H9 (cell line): ENCODE data around the gene PLCB1. TPM values are rescaled to one million over a fixed set of nuclear protein-coding genes. Genes with fewer than 3 reads are reported as not detected.

Source experiments
- DNase-seq: peaks from one replicate; pipeline ENCODE4 v3.0.0-alpha.2; 2017
- H2AFZ ChIP-seq: one replicate; pipeline ENCODE4 v1.6.1; 2013; ENCODE audit warnings: mild to moderate bottlenecking, low read length, control low read depth, moderate library complexity
- H2AK5ac ChIP-seq: 2 replicates; pipeline ENCODE4 v1.6.1; 2013; ENCODE audit warnings: low read length, control low read depth, mixed read lengths; ENCODE audit not compliant: insufficient read length
- H2BK120ac ChIP-seq: one replicate; pipeline ENCODE4 v1.6.1; 2013; ENCODE audit warnings: low read depth, mild to moderate bottlenecking, low read length, control low read depth, inconsistent platforms; ENCODE audit not compliant: poor library complexity, severe bottlenecking
- H2BK12ac ChIP-seq: 2 replicates; pipeline ENCODE4 v1.6.1; 2013; ENCODE audit warnings: low read length, control low read depth, mixed read lengths, low read depth; ENCODE audit not compliant: insufficient read length
- H2BK15ac ChIP-seq: 2 replicates; pipeline ENCODE4 v1.6.1; 2013; ENCODE audit warnings: low read depth, low read length, control low read depth
- H2BK20ac ChIP-seq: one replicate; pipeline ENCODE4 v1.6.1; 2013; ENCODE audit warnings: low read depth, mild to moderate bottlenecking, low read length, control low read depth, inconsistent platforms; ENCODE audit not compliant: poor library complexity, severe bottlenecking
- H2BK5ac ChIP-seq: 2 replicates; pipeline ENCODE4 v1.6.1; 2013; ENCODE audit warnings: low read length, control low read depth, mixed read lengths; ENCODE audit not compliant: insufficient read length
- H3K14ac ChIP-seq: 2 replicates; pipeline ENCODE4 v1.6.1; 2013; ENCODE audit warnings: low read length, control low read depth; ENCODE audit not compliant: insufficient read depth
- H3K18ac ChIP-seq: 2 replicates; pipeline ENCODE4 v1.6.1; 2013; ENCODE audit warnings: low read depth, mild to moderate bottlenecking, mixed read lengths, low read length, control low read depth; ENCODE audit not compliant: insufficient read length
- H3K23ac ChIP-seq: 2 replicates; pipeline ENCODE4 v1.6.1; 2013; ENCODE audit warnings: low read length, control low read depth, mixed read lengths, low read depth; ENCODE audit not compliant: insufficient read length
- H3K23me2 ChIP-seq: 2 replicates; pipeline ENCODE4 v1.6.1; 2013; ENCODE audit warnings: low read depth, mild to moderate bottlenecking, mixed read lengths, low read length, control low read depth; ENCODE audit not compliant: insufficient read length, poor library complexity, severe bottlenecking
- H3K27ac ChIP-seq: 2 replicates; pipeline ENCODE4 v1.5.1; 2013; ENCODE audit warnings: low read length, control low read depth, mixed read lengths, low read depth; ENCODE audit not compliant: insufficient read length
- H3K27me3 ChIP-seq: 2 replicates; pipeline ENCODE4 v1.6.1; 2013; ENCODE audit warnings: low read length, control low read depth, inconsistent platforms; ENCODE audit not compliant: insufficient read depth
- H3K4ac ChIP-seq: 2 replicates; pipeline ENCODE4 v1.6.1; 2013; ENCODE audit warnings: low read depth, mild to moderate bottlenecking, control low read depth, inconsistent platforms, low read length, moderate library complexity
- H3K4me1 ChIP-seq: 2 replicates; pipeline ENCODE4 v1.6.1; 2013; ENCODE audit warnings: low read length, control low read depth, inconsistent platforms; ENCODE audit not compliant: insufficient read depth
- H3K4me2 ChIP-seq: 2 replicates; pipeline ENCODE4 v1.6.1; 2013; ENCODE audit warnings: low read length, control low read depth, mixed read lengths; ENCODE audit not compliant: insufficient read length, insufficient read depth
- H3K56ac ChIP-seq: 2 replicates; pipeline ENCODE4 v1.6.1; 2013; ENCODE audit warnings: low read depth, mild to moderate bottlenecking, mixed read lengths, low read length, control low read depth; ENCODE audit not compliant: insufficient read length
- H3K79me1 ChIP-seq: 2 replicates; pipeline ENCODE4 v1.6.1; 2013; ENCODE audit warnings: low read depth, mild to moderate bottlenecking, moderate library complexity, low read length, control low read depth, inconsistent platforms; ENCODE audit not compliant: insufficient read depth, poor library complexity, severe bottlenecking
- H3K79me2 ChIP-seq: 2 replicates; pipeline ENCODE4 v1.6.1; 2013; ENCODE audit warnings: low read length, control low read depth, inconsistent platforms; ENCODE audit not compliant: insufficient read depth
- H3K9ac ChIP-seq: 2 replicates; pipeline ENCODE4 v1.6.1; 2013; ENCODE audit warnings: low read length, control low read depth, mixed read lengths; ENCODE audit not compliant: insufficient read length; ENCODE audit errors: extremely low read depth
- H3K9me3 ChIP-seq: one replicate; pipeline ENCODE4 v1.6.1; 2013; ENCODE audit warnings: low read depth, low read length, inconsistent platforms; ENCODE audit not compliant: control insufficient read depth
- H3T11ph ChIP-seq: one replicate; pipeline ENCODE4 v1.6.1; 2013; ENCODE audit warnings: mild to moderate bottlenecking, low read length, control low read depth, inconsistent platforms
- H4K20me1 ChIP-seq: one replicate; pipeline ENCODE4 v1.6.1; 2013; ENCODE audit not compliant: control insufficient read depth, insufficient read length, insufficient read depth
- H4K5ac ChIP-seq: 2 replicates; pipeline ENCODE4 v1.6.1; 2013; ENCODE audit warnings: low read depth, mild to moderate bottlenecking, mixed read lengths, low read length, control low read depth; ENCODE audit not compliant: insufficient read length
- H4K8ac ChIP-seq: replicated peaks from 2 replicates; pipeline ENCODE4 v1.6.1; 2013; ENCODE audit warnings: low read length, control low read depth, mixed read lengths, low read depth; ENCODE audit not compliant: insufficient read length
- H4K91ac ChIP-seq: 2 replicates; pipeline ENCODE4 v1.6.1; 2013; ENCODE audit warnings: low read depth, mild to moderate bottlenecking, moderate library complexity, mixed read lengths, low read length, control low read depth; ENCODE audit not compliant: insufficient read length
- H3K27ac Mint-ChIP-seq, 3 experiments: 2 replicates in 2 of 3; 3 replicates in 1 of 3; pipeline ENCODE4 v1.8.0; 2020 to 2021; ENCODE audit warnings: mixed read lengths in 3 of 3, mild to moderate bottlenecking in 1 of 3, moderate library complexity in 1 of 3
- H3K27me3 Mint-ChIP-seq: 2 replicates; pipeline ENCODE4 v1.8.0; 2021; ENCODE audit warnings: low read depth, mild to moderate bottlenecking, moderate library complexity, mixed read lengths
- H3K36me3 Mint-ChIP-seq, 3 experiments: 2 replicates in 2 of 3; 3 replicates in 1 of 3; pipeline ENCODE4 v1.8.0; 2020 to 2021; ENCODE audit warnings: low read depth in 3 of 3, mixed read lengths in 3 of 3; ENCODE audit not compliant: insufficient read depth in 1 of 3
- H3K4me1 Mint-ChIP-seq, 2 experiments: 2 replicates each; pipeline ENCODE4 v1.8.0; 2020; ENCODE audit warnings: mixed read lengths in 2 of 2
- H3K4me3 Mint-ChIP-seq, 2 experiments: 2 replicates in 1 of 2; 3 replicates in 1 of 2; pipeline ENCODE4 v1.8.0; 2020 to 2021; ENCODE audit warnings: mild to moderate bottlenecking in 2 of 2, mixed read lengths in 2 of 2, moderate library complexity in 1 of 2
- H3K9me3 Mint-ChIP-seq, 2 experiments: 2 replicates in 1 of 2; 3 replicates in 1 of 2; pipeline ENCODE4 v1.8.0; 2020; ENCODE audit warnings: mild to moderate bottlenecking in 2 of 2, mixed read lengths in 2 of 2, moderate library complexity in 1 of 2
- WGBS: extraction: QIAGEN DNeasy Blood & Tissue Kit; methylation state at CpG from one replicate; pipeline ENCODE4 v1.1.7; 2013; ENCODE audit warnings: missing lambda C conversion rate, low lambda C conversion rate, mixed read lengths; ENCODE audit not compliant: insufficient read length; ENCODE audit errors: extremely low coverage; 5-methylcytosine and 5-hydroxymethylcytosine counted together
- total RNA-seq: library from RNA; stranded (reverse); gene quantifications from 2 replicates; pipeline ENCODE4 v1.2.1, GENCODE V29; 2021
- TF ChIP-seq, protein P1 (sequence below): fragments of 200-600 bp; sonication (generic); conservative IDR thresholded peaks from 3 replicates; pipeline ENCODE4 v1.8.0; 2021; ENCODE audit warnings: antibody characterized with exemption, mild to moderate bottlenecking

The PLCB1 gene
- total RNA-seq, 1 experiment from 2014 or later, result 11.5 TPM

DNA sequence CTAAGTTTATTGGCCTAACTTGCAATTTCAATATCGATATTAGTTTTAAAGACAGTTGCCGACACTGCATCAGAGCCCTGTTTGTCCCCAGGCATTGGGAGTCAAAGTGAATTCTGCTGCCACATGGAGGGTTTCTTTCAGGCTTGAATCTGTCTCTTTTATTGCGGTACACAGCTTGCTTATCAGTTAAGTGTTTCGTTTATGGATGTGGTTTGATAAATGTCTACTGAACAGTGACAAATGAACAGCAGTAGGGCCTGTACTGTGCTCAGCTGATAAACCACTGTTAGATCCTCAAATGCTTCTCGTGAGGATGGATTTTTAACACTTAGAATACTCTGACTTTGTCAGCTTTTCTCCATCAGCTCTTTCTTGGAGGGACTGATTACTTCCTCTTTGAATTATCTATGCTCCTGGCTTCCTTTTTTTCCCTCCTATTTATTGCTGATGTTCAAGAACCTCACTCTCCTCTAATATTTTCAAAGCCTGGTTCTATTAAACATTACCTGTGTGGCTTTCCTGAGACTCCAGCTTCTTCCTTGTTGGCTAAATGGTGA lies 240.8 kb downstream of the PLCB1 start:
- H3K4me2 ChIP-seq, result no peak overlapping the region
- Mint-ChIP-seq H3K9me3 (no peaks in the 10 kb centered on the region), H3K27ac (no peak overlapping the region), H3K36me3 (no peaks in the 10 kb centered on the region), H3K27me3 (no peaks in the 10 kb centered on the region), H3K4me3 (no peak overlapping the region), H3K4me1 (peaks cover 3 to 6% of the 10 kb centered on the region in 2 experiments)
- no peak overlapping the region for H2BK15ac ChIP-seq
- no peaks in the 10 kb centered on the region for H3K79me2 ChIP-seq
- no peak for DNase-seq
- H4K8ac ChIP-seq, result no peak overlapping the region
- no peak overlapping the region for H3K56ac ChIP-seq
- WGBS, result no CpG with 5 or more reads among the region's 5 CpGs
- no peak overlapping the region for H3K18ac ChIP-seq
- no peak overlapping the region for H4K5ac ChIP-seq
- TF ChIP-seq, protein P1, sequence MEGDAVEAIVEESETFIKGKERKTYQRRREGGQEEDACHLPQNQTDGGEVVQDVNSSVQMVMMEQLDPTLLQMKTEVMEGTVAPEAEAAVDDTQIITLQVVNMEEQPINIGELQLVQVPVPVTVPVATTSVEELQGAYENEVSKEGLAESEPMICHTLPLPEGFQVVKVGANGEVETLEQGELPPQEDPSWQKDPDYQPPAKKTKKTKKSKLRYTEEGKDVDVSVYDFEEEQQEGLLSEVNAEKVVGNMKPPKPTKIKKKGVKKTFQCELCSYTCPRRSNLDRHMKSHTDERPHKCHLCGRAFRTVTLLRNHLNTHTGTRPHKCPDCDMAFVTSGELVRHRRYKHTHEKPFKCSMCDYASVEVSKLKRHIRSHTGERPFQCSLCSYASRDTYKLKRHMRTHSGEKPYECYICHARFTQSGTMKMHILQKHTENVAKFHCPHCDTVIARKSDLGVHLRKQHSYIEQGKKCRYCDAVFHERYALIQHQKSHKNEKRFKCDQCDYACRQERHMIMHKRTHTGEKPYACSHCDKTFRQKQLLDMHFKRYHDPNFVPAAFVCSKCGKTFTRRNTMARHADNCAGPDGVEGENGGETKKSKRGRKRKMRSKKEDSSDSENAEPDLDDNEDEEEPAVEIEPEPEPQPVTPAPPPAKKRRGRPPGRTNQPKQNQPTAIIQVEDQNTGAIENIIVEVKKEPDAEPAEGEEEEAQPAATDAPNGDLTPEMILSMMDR, result no peak
- no peak overlapping the region for H2AFZ ChIP-seq
- no peak overlapping the region for H2BK20ac ChIP-seq
- H2BK12ac ChIP-seq, result no peak overlapping the region
- no peaks in the 10 kb centered on the region for H4K20me1 ChIP-seq
- no peaks in the 10 kb centered on the region for H3K4me1 ChIP-seq
- no peak overlapping the region for H3K27ac ChIP-seq
- no peak overlapping the region for H3K4ac ChIP-seq
- no peak overlapping the region for H3K23ac ChIP-seq
- H4K91ac ChIP-seq, result no peak overlapping the region
- no peaks in the 10 kb centered on the region for H3K23me2 ChIP-seq
- no peak overlapping the region for H3K14ac ChIP-seq
- no peaks in the 10 kb centered on the region for H3K79me1 ChIP-seq
- H2BK5ac ChIP-seq, result no peak overlapping the region
- no peak overlapping the region for H3K9ac ChIP-seq
- H3K9me3 ChIP-seq, result no peaks in the 10 kb centered on the region
- no peaks in the 10 kb centered on the region for H3K27me3 ChIP-seq
- no peak overlapping the region for H2BK120ac ChIP-seq
- no peak overlapping the region for H2AK5ac ChIP-seq
- no peak overlapping the region for H3T11ph ChIP-seq
